Cerebellar cortex (tissue), 1 donor: ENCODE measurements around the gene PELI2.
A peak's percentile ranks its signal among the peaks of the same experiment; 100 is the strongest.

Source experiments
- DNase-seq: peaks from one replicate; pipeline ENCODE4 v3.0.0-alpha.2; 2015; ENCODE audit warnings: low spot score

PELI2 gene

DNA sequence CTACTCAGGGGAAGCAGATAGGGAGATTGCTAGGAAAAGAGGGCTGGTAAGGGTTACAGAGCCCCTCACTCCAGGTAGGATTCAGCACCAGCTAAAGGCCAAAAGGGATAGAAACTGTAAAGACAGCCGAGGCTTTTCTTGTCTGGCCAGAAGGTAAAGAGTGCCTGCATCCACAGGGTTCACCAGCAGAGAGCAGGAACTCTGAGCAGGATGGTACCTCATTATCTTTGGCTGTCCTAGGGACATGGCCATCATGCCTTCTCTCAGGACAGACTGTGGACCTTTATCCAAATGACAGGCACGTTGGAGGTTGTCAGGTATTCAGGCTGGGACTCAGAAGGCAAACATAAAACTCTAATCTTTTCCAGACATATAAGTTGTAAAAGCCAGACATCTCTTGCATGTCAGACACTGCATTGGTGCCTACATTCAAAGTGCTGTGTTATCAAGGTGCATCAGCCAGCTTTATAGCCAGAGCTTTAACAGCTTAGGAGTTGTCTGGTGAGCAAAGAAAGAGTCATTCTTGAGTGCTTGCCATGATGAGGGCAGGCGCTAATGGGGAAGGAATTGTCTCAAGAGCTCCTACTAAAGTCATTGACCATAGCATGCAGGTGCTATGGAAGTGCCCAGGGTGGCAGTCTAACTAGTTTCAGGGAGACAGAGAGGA, 89.5 kb downstream of the PELI2 start:
- DNase-seq: no peak

- DNase-seq: no peak
Measured at GRCh38 chr14:56208520-56208919, 90.3 kb downstream of the PELI2 start.

DNA sequence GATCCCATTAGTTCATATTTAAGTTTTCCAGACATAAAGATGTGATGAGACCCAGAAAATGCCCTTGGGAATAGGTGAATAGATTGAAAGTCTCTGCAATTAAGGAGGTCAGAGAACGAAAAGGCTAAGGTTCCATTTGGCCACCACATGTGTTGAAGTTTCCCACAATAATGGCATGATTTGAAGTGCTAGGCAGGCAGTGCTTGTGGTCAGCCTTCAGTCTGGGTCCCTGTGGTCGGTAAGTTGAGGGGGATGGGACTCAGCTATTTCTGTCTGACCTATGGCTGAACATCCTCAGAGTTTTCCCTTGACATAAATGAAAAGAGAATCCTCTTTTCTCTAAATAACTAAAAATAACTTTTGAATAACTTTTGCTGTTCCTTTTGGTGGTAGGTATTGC, 92.4 kb downstream of the PELI2 start:
- no peak for DNase-seq

DNA sequence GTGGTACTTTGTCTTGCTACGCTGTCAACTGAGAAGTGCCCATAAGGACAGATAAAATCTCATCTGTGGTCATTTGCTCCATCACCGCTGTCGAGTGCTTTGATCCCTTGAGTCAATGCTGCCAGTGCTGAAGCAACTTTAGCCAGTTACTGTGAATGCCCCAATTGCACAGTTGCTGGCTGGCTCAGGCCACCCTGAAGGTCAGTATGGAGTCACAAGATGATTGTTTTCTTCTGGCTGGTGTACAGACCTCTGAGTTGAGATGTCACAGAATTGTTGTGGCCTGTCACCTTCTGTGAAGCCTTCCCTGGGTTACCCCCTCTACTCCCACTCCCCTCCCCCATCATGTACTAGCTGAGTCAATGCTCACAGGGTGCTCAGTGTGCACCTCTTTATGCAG, 92.9 kb downstream of the PELI2 start:
- no peak for DNase-seq

- DNase-seq: peak; percentile 62
Measured at GRCh38 chr14:56211844-56212243, 93.6 kb downstream of the PELI2 start.

- DNase-seq: no peak
Measured at GRCh38 chr14:56212521-56212920, 94.3 kb downstream of the PELI2 start.

- no peak for DNase-seq
Measured at GRCh38 chr14:56213306-56213705, 95.1 kb downstream of the PELI2 start.

- DNase-seq: no peak
Measured at GRCh38 chr14:56215180-56215579, 97.0 kb downstream of the PELI2 start.

DNA sequence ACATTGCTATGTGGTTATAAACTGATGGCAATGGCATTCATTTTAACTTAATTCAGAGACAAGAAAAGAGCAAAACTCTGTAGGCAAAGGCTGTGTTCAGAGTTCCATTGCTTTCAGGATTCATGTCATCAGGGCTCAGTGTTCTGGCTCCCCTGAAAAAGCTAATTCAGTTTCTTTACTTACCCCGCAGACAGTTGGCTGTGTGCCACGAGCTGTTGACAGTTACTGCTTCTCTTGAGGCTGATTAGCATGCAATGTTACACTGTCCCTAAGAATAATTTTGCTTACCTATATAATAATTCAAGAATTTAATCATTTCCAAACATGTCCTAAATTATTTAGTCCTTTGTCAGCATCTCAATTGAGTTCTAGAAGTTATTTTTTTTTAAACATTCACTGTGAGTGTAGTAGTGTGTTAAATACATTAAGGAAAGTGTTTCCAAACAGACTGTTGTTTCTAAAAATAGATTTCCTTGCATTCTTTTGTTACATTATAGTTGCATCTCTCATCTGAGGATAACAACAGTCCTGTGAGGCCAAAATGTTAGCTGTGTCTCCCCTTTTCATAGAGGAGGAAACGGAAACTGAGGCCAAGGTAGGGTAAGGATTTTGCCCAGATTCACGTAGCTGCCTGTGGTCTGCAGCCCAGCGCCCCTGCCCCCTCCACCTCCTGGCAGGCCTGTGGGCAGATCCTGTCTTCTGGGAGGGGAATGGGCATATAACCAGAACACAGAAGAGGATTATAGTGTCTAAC, 98.6 kb downstream of the PELI2 start:
- peak; percentile 87 for DNase-seq

DNA sequence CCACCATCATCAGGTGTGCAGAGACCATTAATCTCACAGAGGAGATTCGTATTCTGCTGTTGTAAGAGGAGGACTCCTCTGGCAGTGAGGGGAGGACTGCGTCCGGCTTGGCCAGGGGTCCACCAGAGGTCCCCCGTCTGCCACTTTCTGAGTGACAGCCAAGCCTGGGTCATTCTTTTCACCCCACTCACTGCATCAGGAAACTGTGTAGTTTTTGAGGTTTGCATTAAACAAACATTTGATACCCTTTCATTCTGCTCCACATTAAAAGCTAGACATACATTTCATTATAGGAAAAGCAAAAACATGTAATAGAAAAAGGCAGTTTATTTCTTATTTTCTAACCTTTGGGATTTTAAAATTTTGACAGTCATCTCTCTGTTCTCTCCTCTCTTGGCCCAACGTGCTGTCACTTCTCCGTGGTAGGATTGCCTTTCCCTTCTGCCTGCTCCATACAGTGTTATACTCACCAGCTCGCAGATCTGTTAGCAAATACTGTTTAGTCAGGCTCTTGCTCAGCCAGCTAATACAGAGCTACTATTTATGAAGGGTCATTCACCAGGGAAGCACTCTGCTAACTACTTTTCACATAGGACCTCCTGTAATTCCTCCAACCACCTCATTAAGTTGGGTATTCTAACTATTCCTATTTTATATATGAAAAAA, 99.3 kb downstream of the PELI2 start:
- peak; percentile 60 for DNase-seq

- DNase-seq: peak; percentile 78
Measured at GRCh38 chr14:56219666-56220413, 101.6 kb downstream of the PELI2 start.

DNA sequence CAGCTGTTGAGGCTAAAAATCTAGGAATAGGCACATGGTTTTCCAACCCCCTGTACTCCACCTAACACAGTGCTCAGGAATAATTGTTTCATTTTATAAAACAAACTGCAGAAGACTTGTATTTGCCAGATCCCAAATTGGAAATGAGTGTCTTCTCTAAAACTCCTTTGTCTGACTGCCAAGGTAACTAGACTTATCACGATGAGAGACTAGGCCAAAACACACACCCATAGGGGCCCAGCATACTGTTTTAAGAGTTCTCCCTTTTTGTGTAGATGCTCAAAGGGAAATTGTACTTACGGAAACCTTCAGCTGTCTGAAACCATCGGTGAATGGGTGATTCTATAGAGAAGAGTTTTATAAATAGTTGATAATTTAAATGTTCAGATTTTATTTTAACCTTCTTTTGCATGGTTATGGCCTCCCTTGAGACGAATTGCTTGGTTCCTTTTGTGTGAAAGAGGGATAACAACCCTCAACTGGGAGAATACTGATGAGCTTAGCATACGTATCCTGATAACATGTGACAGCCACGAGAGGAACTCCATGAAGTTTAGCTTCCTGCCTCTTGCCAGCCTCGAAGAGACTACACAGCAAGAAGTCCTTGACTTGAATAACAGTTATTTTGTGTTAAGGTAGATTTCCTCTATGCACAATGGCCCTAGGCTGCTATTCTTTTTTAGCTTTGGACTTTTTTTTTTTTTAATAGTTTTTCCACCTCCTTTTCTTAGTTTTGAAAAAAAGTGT, 103.3 kb downstream of the PELI2 start:
- no peak for DNase-seq

DNA sequence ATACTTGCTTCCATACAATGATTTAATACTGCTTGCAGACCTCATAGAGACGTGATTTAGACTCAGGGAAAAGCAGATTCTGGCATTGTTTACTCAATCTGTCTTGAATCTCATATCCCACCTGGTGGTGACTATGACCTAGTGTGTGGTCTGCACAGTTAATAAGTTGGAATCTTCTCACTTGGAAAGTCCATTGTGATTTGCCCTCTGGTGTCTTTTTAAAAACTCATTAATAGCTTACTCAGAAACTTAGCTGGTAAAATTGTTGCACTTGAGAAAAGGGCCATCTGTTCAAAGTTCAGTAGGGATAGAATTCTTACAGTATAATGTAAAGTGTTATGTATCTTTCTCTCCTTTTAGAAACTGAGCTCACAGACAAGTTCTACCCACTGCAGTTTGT, 106.0 kb downstream of the PELI2 start:
- DNase-seq: no peak

DNA sequence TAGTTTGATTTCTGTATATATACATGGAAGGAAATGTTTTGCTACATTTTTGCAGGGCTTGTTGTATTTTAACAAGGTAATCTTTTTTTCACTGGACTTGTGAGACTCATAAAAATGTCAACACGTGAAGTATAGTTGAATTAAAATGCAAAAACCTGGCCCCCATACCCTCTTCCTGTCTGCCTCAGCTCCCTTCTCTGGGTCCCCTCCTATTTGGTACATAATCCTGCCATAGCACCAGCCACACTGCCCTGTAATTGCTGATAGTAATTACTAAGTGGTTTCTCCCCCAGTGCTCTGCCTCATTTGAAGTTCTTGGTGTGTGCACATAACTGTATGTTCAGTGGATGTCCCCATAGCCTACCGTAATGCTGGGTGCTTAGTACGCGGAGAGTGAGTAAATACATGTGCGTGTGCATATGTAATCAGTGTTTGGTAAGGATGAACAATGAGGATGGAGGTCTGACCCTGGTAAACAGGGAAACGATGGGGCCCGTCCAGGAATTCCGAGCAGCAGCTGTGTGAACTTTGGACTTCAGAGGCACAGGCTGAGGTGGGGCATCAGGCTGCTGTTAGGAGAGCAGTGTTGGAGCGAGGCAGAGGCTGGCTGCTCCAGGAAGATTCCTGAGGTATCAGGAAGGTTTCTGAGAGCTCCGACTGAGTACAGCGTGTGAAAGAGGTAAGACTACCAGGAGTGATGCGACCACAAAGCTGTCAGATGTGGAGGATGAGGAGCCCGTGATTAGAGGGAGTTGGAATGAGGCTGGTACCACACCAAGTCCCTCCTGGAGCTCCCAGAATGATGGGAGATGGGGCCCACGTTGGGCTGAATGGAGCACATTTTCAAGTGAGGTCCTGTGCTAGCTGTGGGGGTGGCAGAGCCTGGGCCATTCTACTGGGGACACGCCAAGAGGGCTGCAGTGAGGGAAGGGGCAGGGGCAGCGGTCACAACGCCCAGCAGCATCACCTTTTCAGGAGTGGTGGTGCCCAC, 106.8 kb downstream of the PELI2 start:
- DNase-seq: no peak

- no peak for DNase-seq
Measured at GRCh38 chr14:56235388-56235787, 117.2 kb downstream of the PELI2 start.

- no peak for DNase-seq
Measured at GRCh38 chr14:56237398-56237797, 119.2 kb downstream of the PELI2 start.

GRCh38 chr14:56241461-56241860, 123.2 kb downstream of the PELI2 start:
- DNase-seq: no peak

- DNase-seq: no peak
Measured at GRCh38 chr14:56243110-56243509, 124.9 kb downstream of the PELI2 start.

DNA sequence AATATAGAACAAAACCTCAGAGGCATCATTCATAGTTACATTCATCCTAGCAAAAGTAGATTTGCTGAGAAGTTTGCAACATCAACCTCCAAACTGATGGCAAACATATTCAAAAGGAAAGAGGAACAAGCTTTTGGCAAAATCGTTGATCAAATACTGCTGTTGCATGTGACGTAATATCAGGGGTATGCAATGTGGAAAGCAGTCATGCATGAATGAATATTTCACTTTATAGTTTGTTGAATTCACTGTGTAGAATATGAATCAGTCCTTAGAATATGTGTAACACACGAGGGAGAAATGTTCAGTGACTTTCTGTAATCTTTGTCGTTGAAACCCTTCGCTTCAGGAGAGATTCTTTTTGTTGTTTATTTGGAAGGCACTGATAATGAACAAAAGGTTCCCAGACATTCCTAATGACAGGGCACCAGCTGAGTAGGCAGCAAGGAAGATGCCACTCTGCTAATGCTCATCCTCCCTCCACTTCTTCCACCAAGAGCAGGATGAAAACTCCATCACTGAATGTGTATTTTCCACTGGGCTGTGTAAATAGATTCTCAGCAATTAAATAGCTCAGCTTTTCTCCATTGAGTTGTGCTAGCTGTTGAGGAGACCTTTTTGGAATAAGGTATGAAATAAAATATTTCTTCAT, 126.1 kb downstream of the PELI2 start:
- DNase-seq: peak; percentile 51
